Stimulated activated effector memory CD8-positive, alpha-beta T cell treated with anti-CD3 and anti-CD28 coated beads, Interleukin-12 subunit alpha, Interleukin-12 subunit beta, amount 100 ng/mL, for 72 hours (primary cell): Measurements from ENCODE around the gene TSBP1.
"Not testable (repeated sequence)": the region's sequence is repeated elsewhere in the genome, so short reads cannot be mapped to it uniquely, and the experiment has no call there.

Experiments used
- ATAC-seq: fragments of 150-1000 bp; cut with Tn5 transposase; 2 replicates; pipeline ENCODE4 v1.10.0; 2021
- DNase-seq, 2 donors: peaks; one replicate each; pipeline ENCODE4 v3.0.0; 2021 to 2022; ENCODE audit warnings: low spot score in 2 of 2
- H3K27ac Mint-ChIP-seq: one replicate; pipeline ENCODE4 v1.8.0; 2022; ENCODE audit warnings: mild to moderate bottlenecking, mixed read lengths
- H3K36me3 Mint-ChIP-seq: one replicate; pipeline ENCODE4 v1.8.0; 2022; ENCODE audit warnings: mild to moderate bottlenecking, mixed read lengths
- H3K4me1 Mint-ChIP-seq: one replicate; pipeline ENCODE4 v1.8.0; 2022; ENCODE audit warnings: mixed read lengths
- H3K4me3 Mint-ChIP-seq: one replicate; pipeline ENCODE4 v1.8.0; 2022; ENCODE audit warnings: mild to moderate bottlenecking, mixed read lengths
- H3K9me3 Mint-ChIP-seq: one replicate; pipeline ENCODE4 v1.8.0; 2022; ENCODE audit warnings: mixed read lengths

Gene TSBP1

DNA sequence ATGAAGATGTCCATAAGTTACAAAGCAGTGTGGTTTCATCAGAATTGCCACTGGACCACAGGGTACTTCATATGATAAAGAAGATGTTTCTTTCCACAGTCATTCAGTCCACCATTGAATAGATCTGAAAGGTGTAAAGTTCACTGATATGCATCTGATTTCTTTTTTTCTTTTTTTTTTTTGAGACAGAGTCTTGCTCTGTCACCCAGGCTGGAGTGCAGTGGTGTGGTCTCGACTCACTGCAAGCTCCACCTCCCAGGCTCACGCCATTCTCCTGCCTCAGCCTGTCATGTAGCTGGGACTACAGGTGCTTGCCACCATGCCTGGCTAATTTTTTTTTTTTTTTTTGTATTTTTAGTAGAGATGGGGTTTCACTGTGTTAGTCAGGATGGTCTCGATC is 103.2 kb downstream of the TSBP1 start:
- H3K4me1 Mint-ChIP-seq, H3K27ac Mint-ChIP-seq, DNase-seq, H3K4me3 Mint-ChIP-seq, H3K9me3 Mint-ChIP-seq, H3K36me3 Mint-ChIP-seq, ATAC-seq: not testable (repeated sequence)

DNA sequence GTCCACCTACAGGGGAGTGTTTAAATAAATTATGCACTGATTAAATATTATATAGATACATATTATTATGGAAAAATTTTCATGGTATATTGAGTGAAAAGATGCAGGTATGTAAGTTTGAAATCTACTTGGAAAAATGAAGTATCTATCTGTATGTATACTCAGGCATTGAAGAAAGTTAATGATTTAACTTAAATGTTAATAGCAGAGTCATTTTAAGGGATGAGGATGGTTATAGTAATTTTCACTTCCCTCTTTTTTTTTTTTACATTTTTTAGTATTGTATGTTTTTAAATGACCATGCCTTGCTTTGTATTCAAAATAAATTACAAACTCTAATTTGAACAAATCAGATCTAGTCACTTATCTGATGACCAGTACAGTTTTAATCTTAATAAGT is 104.7 kb downstream of the TSBP1 start:
- ATAC-seq: no peak
- H3K4me3 Mint-ChIP-seq: no peak overlapping the region
- H3K27ac Mint-ChIP-seq: no peak overlapping the region
- no peak for DNase-seq
- H3K36me3 Mint-ChIP-seq: no peaks in the 10 kb centered on the region
- no peaks in the 10 kb centered on the region for H3K9me3 Mint-ChIP-seq
- H3K4me1 Mint-ChIP-seq: peaks cover 7% of the 10 kb centered on the region

DNA sequence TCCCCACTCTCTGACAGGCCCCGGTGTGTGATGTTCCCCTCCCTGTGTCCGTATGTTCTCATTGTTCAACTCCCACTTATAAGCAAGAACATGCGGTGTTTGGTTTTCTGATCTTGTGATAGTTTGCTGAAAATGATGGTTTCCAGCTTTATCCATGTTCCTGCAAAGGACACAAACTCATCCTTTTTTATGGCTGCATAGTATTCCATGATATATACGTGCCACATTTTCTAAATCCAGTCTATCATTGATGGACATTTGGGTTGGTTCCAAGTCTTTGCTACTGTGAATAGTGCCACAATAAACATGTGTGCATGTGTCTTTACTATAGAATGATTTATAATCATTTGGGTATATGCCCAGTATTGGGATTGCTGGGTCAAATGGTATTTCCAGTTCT is 114.4 kb downstream of the TSBP1 start:
- H3K27ac Mint-ChIP-seq: not testable (repeated sequence)
- peaks cover 19% of the 10 kb centered on the region for H3K4me1 Mint-ChIP-seq

DNA sequence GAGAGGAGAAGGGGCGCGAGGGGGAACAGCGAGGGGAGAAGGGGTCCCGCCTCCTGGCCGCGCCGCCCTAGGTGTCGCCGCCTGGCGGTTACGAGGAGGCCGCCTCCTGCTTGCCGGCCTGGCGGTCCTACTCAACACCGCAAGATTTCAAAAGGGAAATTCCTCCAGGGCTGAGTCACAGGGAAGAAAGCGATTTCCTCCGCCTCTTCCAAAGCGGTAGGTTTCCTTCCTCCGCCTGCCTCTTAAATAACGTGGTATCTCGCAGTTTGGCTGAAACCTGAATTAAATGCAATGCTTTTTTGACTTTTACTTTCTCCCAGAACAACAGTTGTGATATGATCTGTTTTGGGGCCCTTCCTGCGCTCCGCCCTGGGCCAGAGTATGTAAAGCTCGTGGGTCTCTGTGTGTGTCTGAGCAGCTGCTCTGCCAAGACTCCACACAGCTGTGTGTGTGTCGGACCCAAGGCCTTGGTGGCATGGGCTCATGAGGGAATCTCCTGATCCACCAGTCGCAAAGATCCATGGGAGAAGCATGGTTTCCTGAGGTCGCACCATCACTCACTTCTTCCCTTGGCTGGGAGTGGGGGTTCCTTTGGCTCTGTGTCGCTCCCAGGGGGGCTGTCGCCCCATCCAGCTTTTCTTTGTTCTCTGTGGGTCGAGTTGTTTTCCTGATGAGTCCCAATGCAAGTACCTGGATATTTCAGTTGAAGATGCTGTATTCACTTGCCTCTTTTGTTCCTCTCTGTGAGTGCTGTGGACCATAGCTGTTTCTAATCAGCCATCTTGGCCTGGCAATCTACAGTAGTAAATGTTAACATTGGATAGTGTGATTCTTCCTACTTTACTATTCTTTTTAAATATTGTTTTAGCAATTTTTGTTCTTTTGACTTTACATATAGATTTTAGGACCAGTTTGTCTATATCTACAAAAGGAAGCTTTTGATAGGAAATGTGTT is 116.2 kb downstream of the TSBP1 start:
- DNase-seq (peak; percentile 29 to 67), ATAC-seq (peak; percentile 95)
- peaks cover 22% of the 10 kb centered on the region for H3K4me1 Mint-ChIP-seq
- peaks cover 2% of the 10 kb centered on the region for H3K9me3 Mint-ChIP-seq
- no peaks in the 10 kb centered on the region for H3K36me3 Mint-ChIP-seq
- H3K27ac Mint-ChIP-seq: peak overlapping the region; percentile 36
- H3K4me3 Mint-ChIP-seq: peak overlapping the region; percentile 49

More for the DNA sequence above, 114.4 kb downstream of the TSBP1 start:
- not testable (repeated sequence) for H3K4me3 Mint-ChIP-seq, ATAC-seq, H3K9me3 Mint-ChIP-seq, H3K36me3 Mint-ChIP-seq, DNase-seq

DNA sequence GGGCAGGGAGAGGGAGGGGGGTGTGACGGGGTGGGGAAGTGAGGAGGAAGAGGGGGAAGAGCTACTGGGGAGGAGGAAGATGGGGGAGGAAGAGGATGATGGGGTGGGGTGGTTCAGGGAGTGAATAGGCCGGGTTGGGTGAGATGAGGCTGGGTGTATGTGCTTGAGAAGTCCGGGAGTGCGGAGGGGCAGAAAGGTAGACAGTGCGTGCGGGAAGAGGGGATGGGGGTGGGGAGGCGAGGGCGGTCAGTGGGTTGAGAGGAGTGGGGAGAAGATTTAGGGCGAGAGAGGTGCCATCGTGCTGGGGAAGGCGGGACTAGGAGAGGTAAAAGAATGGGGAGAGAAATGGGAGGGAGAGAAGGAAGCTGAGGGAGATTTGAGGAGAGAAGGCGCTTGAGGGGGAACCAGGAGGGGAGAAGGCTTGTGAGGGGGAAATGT is 116.9 kb downstream of the TSBP1 start:
- Mint-ChIP-seq H3K4me1 (peaks cover 22% of the 10 kb centered on the region), H3K9me3 (peaks cover 2% of the 10 kb centered on the region), H3K27ac (no peak overlapping the region), H3K36me3 (no peaks in the 10 kb centered on the region), H3K4me3 (peak overlapping the region; percentile 49)
- ATAC-seq (no peak), DNase-seq (no peak)

DNA sequence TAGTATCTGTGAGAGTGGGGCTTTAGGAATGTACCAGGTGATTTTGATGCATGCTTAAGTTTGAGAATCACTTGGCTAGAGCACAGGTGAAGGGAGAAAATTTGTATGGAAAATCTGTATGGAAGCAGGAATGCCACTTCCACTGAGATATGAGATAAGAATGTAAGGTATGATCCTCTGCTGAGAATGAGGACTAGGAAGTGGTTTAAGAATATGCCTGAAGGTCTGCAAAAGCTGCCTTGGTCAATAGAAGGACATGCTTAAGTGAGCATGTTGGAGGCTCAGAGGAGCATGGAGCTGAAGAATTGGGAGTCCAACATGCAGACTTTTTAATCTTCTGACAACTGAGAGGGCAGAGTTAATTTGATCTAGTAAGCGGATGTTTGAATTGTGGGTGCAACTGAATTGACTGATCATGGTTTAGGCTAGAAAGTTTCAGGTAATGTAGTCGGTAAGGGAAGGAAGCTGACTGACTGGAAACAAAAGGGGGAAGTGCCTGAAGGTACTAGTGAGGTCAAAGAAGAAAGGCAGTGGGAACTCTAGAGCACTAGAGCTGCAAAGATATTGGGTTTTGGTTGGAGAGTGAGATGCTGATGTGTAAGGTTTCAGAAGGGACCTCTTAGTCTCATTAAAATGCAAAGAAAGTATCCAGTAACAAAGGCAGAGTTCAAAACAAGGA is 119.2 kb downstream of the TSBP1 start:
- Mint-ChIP-seq H3K36me3 (no peaks in the 10 kb centered on the region), H3K4me3 (no peak overlapping the region), H3K27ac (no peak overlapping the region), H3K4me1 (peaks cover 22% of the 10 kb centered on the region), H3K9me3 (no peaks in the 10 kb centered on the region)
- ATAC-seq (peak; percentile 64), DNase-seq (no peak)

DNA sequence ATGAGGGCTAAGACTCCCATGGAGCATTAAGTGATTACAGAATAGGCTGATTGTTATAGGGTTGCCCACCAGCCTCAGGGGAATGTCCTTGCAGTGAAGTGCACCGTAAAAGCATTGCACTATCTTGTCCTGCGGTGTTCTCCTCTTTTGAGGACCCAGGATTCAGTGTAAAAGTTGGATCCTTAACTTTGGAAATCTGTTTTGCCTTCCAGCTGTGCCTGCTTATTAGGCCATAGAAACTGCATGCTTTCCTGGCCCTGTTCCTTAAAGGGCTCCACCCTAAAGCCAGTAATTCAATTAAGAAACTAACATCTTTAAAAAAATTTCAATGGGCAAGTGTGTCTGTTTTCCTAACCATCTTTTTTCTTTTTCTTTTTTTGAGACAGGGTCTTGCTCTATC is 122.4 kb downstream of the TSBP1 start:
- DNase-seq (no peak), ATAC-seq (no peak)
- no peak overlapping the region for H3K4me3 Mint-ChIP-seq
- H3K27ac Mint-ChIP-seq: no peak overlapping the region
- H3K9me3 Mint-ChIP-seq: no peaks in the 10 kb centered on the region
- no peaks in the 10 kb centered on the region for H3K36me3 Mint-ChIP-seq
- peaks cover 18% of the 10 kb centered on the region for H3K4me1 Mint-ChIP-seq

DNA sequence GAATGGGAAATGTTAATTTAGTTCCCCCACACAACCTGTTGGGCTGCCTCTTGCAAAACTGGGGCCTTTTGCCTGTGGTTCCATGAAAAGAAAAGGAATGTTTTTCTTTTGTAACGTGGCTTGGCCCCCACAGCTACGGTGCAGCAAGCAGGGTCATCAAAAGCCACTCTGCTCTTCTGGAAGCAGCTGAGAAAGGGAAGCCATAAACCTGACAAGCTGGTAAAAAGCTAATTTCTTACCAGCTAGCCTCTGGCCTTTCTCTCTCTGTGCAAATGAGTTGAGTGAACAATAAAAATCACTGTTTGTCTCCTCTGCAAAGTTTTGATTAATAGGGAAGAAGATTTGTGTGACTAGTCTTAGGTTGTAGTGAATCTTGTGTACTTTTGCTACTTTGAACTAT is 124.3 kb downstream of the TSBP1 start:
- H3K27ac Mint-ChIP-seq: no peak overlapping the region
- H3K4me1 Mint-ChIP-seq: peaks cover 14% of the 10 kb centered on the region
- no peak for DNase-seq
- H3K9me3 Mint-ChIP-seq: no peaks in the 10 kb centered on the region
- no peaks in the 10 kb centered on the region for H3K36me3 Mint-ChIP-seq
- H3K4me3 Mint-ChIP-seq: no peak overlapping the region
- ATAC-seq: no peak

DNA sequence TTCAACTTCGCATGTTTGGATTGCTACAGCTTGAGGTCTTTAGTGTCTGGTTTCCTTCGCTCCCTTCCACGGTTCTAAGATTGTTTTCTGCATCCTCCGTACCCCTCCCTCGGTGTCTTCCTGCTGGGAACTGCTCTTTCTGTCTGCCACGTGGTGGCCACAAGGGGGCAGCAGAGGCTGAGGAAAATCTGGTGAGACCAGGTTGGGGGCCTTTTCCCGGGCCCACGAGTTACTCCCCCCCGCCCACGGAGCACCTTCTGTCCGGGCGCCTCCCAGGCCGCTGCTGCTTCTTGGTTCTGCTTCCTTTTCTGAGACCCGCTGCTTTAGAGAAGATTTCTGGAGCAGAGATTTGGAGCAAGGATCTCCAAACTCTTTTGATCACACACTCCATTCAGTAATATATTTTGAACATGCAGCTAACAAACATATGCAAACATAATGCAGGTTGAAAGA is 126.7 kb downstream of the TSBP1 start:
- no peaks in the 10 kb centered on the region for H3K36me3 Mint-ChIP-seq
- DNase-seq (peak; percentile 58 to 82), ATAC-seq (peak; percentile 75)
- no peaks in the 10 kb centered on the region for H3K9me3 Mint-ChIP-seq
- peak overlapping the region; percentile 27 for H3K27ac Mint-ChIP-seq
- H3K4me1 Mint-ChIP-seq: peaks cover 20% of the 10 kb centered on the region
- H3K4me3 Mint-ChIP-seq: peak overlapping the region; percentile 44

DNA sequence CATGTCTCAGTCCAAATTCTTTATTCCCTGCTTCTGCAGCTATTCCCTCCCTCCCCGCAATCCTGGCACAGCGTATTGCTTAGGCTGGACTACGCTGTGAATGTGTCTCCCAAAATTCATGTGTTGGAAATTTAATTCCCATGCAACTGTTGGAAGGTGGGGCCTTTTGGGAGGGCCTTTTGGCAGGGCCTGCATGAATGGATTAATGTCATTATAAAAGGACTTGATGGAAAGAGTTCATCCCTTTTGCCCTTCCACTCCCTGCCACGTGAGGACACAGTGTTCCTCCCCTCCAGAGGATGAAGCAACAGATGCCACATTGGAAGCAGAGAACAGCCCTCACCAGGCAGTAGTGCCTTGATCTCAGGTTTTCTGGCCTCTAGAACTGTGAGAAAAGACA is 127.4 kb downstream of the TSBP1 start:
- Mint-ChIP-seq H3K36me3 (no peaks in the 10 kb centered on the region), H3K27ac (no peak overlapping the region), H3K4me3 (no peak overlapping the region), H3K9me3 (no peaks in the 10 kb centered on the region), H3K4me1 (peaks cover 20% of the 10 kb centered on the region)
- no peak for ATAC-seq
- no peak for DNase-seq
